ENCODE data around the gene WDR70.

- TF ChIP-seq NRF1 (IDR thresholded peaks at IDR 0.05; ENCODE audit: low read depth, low read length) (no peak), POLR2A (IDR thresholded peaks at IDR 0.05; ENCODE audit: control extremely low read depth in 1 of 2, low read depth in 2 of 2, low read length in 2 of 2) (no peak), SRF (IDR thresholded peaks at IDR 0.05; ENCODE audit: low read depth, low read length) (no peak), CTCF (IDR thresholded peaks at IDR 0.05; ENCODE audit: control extremely low read depth in 1 of 3, insufficient read depth in 1 of 3, low read depth in 1 of 3, low read length in 3 of 3) (no peak), USF2 (IDR thresholded peaks at IDR 0.05; ENCODE audit: low read length) (no peak), TAF1 (IDR thresholded peaks at IDR 0.05; ENCODE audit: low read depth, low read length) (no peak), HDAC6 (IDR thresholded peaks at IDR 0.05; ENCODE audit: low read depth, low read length) (no peak), POLR2AphosphoS5 (IDR thresholded peaks at IDR 0.05; ENCODE audit: low read depth, low read length) (no peak), KDM1A (IDR thresholded peaks at IDR 0.05; ENCODE audit: borderline replicate concordance, low read length) (no peak), EP300 (IDR thresholded peaks at IDR 0.05; ENCODE audit: borderline replicate concordance in 1 of 2, low read depth in 2 of 2, low read length in 2 of 2) (no peak)
Observed at GRCh38 chr5:37742111-37742510, 363.0 kb downstream of the WDR70 start.
